ENCODE results near the gene PSMA2. TPM values are rescaled to one million over a fixed set of nuclear protein-coding genes. Genes with fewer than 3 reads are reported as not detected.

Gene PSMA2
- total RNA-seq, 1 donor from 2014 or later, result 92.8 TPM

GRCh38 chr7:42869131-42870020 is 62.6 kb downstream of the PSMA2 start:
- no peak for ATAC-seq (ENCODE audit: poor library complexity)
- intact Hi-C loops (cut with DNase I), result no loop called here
- DNase-seq, result no peak

GRCh38 chr7:42868480-42868879 is 63.5 kb downstream of the PSMA2 start:
- no peak for ATAC-seq (ENCODE audit: poor library complexity)
- DNase-seq, result no peak
- intact Hi-C loops (cut with DNase I), result no loop called here

Other genes with a start within 250 kb of the PSMA2 start
- gene C7orf25, start 20.1 kb downstream of the PSMA2 start, total RNA-seq, result 5.5 TPM
- gene MRPL32, start 202 bp upstream of the PSMA2 start, total RNA-seq, result 60.6 TPM
- not detected for gene HECW1, start 180.5 kb upstream of the PSMA2 start, total RNA-seq

Data from Right ventricle myocardium superior (tissue), 1 donor.